ENCODE data around the gene HMGXB4.

HMGXB4 gene

GRCh38 chr22:35311551-35311999 lies 54.3 kb downstream of the HMGXB4 start:
- DNase-seq, result no peak

GRCh38 chr22:35312198-35313059 lies 55.1 kb downstream of the HMGXB4 start:
- DNase-seq, result no peak

- DNase-seq, result no peak
These were observed 56.2 kb downstream of the HMGXB4 start for GRCh38 chr22:35313311-35314121.

DNA sequence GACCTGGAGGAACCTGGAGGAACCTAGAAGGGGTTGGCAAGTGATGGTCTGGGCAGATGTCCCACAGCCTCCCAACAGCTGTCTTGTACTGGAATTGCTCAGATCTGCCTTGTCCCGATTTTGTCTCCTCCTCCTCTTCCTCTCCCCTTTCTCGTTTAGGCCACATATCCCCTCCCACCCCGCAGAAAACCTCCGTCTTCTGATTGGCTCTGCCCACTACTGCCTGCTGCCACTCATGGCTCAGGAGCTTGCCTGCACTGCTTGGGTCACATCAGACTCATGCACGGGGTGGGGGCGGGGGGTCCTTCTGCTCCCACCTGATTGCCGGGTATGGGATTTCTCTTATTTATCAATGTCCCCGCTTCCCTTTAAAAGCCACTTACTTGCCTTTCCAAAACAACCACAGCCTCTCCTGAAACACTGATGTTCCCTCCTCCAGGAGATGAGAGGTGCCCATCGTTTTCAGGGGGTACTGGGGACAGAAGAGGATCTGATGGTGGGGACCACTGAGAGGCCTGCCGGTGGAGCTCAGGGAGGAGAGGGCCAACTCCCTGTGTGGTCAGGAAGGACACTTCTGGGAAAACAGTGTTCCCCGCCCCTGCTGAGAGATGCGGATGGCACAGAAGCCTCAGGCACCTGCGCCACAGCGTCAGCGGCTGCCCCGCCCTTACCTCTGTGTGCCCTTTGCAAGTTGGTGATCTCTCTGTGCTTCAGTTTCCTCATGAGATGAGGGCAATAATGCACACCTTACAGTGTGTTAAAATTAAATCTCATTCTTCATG lies 57.1 kb downstream of the HMGXB4 start:
- no peak for DNase-seq

DNA sequence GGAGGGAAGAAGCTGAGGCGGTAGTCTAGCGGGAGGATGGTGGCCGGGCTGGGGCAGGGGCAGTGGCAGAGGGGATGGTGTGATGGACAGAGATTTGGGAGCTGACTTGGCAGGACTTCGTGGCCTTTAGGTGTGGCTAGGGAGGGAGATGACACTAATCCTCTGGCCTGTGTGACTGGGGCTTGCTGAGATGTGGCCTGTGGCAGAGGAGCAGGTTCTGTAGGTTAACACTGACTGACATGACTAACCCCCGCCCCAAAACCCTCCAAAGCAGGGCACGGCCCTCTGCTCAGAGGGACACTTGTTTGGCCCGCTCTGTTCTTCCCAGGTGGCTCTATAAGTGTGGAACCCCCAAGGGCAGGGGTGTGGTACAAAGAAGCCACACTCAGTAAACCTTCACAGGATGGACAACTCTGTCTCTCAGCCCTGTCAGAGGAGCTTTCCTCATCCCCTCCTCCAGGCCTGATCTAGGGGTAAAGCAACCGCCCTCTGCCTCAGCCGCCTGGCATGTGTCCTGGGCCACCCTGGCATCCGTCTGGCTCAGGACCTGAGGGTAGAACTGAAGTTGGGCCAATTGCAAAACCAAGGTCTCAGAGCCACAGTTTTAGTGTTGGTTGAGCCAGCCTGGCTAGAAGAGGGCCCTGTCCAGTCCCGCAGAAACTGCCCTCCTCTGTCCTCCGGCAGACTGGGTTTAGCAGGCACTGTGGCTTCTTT lies 58.0 kb downstream of the HMGXB4 start:
- no peak for DNase-seq

DNA sequence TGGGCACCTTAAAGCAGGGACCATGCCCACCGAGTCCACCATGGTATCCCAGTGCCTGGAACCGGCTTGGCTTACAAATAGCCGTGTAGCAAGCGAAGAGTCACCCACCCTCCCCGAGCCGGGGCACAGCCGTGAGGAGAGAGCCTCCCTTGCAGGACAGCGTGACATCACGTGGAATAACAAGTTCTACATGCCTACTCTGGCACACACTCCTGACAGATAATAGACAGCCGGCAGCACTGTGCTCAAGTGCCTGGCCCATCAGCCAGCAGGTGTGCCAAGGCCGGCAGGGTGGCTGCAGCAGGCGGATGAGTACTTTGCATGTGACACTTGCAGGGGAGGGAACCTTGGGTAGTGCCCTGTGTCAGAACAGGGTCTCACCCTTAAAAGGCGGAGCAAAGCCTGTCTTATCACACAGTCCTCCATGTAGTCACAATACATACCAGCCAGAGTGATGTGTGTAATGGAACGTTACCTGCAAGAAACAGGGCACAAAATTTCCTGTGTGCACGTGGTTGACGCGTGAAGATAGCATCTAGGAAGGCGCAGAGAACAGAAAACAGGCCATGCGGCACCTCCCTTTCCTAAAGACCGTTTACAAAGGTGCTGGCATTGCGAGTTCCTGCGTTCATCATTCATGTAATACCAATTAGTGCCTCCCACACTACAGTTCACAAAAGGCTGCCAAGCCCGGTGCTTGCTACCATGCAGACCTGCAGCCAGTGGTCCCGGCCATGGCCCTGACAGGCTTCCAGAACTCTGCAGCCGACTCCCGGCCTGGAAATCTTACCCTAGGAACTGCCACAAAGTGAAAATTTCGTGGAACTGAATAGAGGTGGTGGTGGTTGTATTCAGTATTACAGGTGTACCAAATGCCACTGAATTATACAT lies 58.8 kb downstream of the HMGXB4 start:
- no peak for DNase-seq

DNA sequence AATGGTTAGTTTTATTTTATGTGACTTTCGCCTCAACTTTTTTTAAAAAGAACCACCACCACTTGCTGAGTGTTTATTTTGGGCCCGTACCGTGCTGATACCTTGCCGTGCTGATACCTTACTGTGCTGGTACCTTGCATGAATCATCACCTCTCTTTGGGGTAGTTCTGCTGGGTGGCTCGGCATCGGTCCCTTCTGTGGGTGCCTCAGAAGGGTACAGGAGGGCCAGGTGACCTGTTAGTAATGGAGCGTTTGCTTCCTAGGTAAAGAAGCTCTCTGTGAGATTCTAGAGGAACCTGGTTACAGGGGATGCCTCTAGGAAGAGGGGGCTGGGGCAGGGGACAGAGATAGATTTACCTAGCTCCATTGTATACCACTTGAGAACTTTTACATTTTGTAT lies 59.5 kb downstream of the HMGXB4 start:
- no peak for DNase-seq

DNA sequence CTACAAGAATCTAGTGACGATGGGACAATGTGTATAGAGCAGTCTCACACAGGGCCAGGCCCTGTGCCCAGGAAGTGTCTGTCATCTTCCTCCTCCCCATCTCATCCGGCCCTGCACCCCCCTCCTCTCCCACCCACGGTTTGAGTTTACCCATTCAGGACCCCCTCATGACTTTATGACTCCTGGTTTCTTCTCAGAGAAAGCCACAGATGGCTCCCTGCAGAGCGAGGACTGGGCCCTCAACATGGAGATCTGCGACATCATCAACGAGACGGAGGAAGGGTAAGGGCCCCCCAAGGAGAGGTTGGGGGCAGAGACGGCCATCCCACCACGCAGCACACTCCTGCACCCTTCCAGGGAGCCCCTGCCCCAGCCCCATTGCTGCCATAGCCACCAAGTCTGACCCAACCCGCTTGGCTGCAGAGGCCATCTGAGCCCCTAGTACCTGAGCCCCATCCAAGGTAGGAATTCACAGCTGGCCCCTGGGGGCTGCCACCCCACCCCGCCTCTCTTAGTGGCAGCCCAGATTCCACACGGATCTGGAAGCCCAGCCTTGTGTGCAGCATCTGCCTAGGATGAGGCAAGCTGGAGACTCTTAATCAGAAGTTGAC lies 60.5 kb downstream of the HMGXB4 start:
- DNase-seq, result no peak

DNA sequence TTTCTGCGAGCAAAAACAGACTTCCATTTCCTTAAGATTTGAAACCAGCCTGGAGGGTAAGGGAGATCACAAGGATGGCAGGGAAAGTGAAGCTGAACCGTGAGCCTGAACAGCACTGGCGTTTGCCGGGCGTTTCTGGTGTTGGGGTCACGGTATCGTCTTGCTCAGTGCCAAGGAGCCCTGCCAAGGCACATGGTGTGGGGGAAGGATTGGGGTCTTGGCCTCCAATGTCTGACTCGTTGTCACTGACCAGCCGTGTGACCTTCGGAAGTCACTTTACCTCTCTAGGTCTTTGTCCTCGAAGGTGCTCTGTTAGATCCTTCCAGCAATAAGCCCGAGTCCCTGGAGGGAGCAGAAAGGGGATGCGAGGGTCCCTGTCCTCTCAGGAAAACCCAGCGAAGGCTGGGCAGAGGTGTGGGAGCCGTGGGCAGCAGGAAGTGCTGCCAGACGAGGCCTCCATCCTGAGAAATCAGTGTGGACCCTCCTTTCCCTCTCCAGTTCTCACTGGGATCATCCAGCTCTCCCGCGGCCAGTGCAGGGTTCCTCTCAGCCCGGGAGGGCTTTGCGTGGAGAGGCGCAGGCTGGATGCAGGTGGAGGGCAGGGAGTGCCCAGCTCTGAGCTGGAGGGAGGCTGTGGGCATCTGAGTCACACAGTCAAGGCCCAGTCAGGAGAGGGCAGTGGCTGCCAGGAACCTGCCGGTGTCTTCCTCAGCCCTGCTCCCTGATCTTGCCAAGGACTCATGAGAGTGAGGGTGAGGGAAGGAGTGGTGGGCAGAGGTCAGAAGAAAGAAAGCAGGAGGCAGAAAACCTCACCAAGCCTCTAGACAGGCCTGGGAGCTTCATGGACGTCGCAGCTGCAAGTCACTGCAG lies 61.3 kb downstream of the HMGXB4 start:
- no peak for DNase-seq

DNA sequence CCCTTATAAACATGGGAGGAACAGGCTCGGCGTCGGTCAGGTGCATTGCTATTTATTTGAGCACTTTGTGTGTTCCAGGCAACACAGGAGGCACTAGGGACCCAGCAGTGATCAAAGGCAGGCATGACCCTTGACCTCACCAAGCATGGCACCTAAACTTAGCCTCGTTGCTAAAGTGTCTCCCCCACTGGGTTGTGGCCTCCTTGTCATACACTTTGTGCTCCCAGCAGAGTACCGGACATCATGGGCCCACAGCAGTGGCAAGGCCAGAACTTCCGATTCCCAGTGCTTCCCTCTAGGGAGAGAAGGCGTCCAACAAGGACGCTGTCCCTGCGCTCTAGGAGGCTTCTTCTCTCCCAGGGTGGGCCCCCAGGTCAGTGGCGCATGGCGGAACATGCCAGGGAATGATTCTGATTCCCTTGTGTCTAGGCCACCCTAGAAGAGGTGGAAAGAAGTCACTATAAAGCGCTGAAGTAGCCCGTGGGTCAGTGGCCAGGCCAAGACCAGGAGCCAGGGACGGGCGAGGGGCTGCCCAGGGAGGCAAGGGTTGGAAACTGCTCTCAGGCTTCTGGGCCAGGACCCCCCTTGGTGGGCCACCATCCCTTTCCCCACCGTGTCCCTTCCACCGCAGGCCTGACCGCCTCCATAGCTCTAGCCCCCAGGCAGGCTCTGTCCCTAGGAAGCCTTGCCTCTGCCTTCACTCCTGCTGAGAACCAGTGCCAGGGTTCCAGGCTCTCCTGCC lies 62.1 kb downstream of the HMGXB4 start:
- DNase-seq, result no peak

DNA sequence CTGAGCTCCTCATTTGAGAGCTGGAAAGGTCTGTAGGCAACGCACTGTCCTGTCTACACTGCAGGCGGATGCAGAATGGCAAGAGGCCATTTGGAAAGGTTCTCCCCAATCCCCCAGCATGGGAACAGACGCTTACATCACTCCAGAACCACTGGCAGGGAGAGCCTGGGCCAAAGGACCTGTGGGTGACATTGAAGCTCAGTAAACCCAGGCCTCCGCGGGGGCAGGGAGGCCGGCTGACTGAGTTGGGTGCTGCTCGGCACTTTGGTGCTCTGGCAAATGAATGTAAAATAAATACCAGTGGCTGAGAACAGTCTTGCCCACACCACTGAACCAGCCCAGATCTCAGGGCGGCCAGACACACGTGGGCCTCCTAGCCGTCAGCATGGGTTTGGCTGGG lies 64.8 kb downstream of the HMGXB4 start:
- DNase-seq, result no peak

DNA sequence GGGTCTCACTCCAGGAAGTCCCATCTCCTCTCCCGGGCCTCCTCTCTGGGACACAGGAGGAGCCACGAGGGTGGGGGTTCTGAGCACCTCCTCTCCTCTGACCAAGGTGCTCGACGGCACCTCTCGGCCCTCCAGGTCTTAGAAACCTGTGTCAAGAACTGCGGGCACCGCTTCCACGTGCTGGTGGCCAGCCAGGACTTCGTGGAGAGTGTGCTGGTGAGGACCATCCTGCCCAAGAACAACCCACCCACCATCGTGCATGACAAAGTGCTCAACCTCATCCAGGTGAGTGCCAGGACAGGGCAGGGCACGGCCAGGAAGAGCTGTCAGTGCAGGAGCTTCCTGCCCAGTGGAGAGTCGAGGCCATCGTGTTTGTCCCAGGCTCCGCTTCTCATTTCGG lies 65.6 kb downstream of the HMGXB4 start:
- DNase-seq, result no peak

DNA sequence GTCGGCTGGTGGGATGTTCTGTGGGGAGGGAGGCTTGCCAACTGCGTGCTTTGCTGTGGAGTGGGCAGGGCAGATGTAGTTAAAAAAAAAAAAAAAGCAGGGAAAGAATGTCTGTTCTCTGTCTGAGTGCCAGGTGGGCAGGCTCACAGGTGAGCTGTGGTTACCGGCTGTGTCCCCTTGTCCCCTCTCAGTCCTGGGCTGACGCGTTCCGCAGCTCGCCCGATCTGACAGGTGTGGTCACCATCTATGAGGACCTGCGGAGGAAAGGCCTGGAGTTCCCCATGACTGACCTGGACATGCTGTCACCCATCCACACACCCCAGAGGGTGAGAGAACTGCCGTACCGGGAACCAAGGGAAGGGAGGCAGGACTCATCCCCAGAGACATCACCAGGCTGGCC lies 66.0 kb downstream of the HMGXB4 start:
- no peak for DNase-seq

- DNase-seq, result no peak
These were observed 66.8 kb downstream of the HMGXB4 start for GRCh38 chr22:35324067-35324466.

DNA sequence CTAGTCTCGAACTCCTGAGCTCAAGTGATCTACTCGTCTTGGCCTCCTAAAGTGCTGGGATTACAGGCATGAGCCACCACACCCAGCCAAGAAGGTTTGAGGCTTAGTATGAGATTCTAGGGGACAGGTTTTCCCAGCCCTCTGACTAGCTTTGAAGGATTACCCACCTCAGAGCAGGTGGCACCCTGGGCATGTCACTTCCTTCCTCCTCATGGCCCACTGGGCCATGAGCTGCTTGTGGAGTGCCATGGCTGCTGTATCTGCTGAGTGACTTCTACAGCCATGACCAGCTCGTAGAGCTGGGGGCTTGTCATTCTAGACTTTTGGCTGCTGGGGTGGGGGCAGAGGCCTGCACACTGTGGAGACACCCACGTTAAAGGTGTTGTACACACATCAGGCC lies 67.5 kb downstream of the HMGXB4 start:
- DNase-seq, result no peak

DNA sequence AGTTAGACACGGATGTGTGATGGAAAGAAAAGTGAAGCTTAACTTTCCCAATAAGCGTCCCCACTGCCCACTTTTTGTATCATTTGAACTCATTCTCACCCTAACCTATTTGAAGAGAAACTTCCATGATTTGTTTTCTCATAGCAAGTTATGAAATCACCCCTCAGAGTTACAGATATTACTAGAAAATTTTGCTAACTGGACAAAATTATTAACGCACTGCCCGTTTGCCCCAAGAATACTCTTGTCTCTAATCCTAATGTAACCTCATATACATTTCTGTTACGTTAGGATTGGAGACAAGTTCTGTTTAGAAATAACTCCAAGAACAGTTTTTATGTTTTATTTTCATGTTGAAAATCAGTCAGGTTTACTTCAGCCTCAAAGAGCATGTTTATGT lies 67.9 kb downstream of the HMGXB4 start:
- no peak for DNase-seq

GRCh38 chr22:35326854-35327562 lies 69.7 kb downstream of the HMGXB4 start:
- DNase-seq, result no peak

GRCh38 chr22:35327690-35328471 lies 70.6 kb downstream of the HMGXB4 start:
- DNase-seq, result no peak

Data from CD4-positive, alpha-beta T cell treated with Interleukin-17A for 4 hours (primary cell).